ENCODE results near the gene BMERB1. TPM values are rescaled to one million over a fixed set of nuclear protein-coding genes. Genes with fewer than 3 reads are reported as not detected.

BMERB1 gene
- total RNA-seq, 1 donor from 2014 or later, result 45.4 TPM

- peaks cover 24 to 69% of the 10 kb centered on the region in 2 donors for H3K36me3 ChIP-seq
Measured at GRCh38 chr16:15583526-15583925, 149.1 kb downstream of the BMERB1 start.

GRCh38 chr16:15585956-15586355 is 151.6 kb downstream of the BMERB1 start:
- intact Hi-C loops (cut with DNase I), result no loop called here
- Histone ChIP-seq H3K36me3 (peaks cover 31 to 75% of the 10 kb centered on the region in 2 donors), H3K4me3 (no peak overlapping the region)

More at GRCh38 chr16:15583526-15583925, 149.1 kb downstream of the BMERB1 start:
- no peaks in the 10 kb centered on the region for H3K27me3 ChIP-seq
- peaks cover 0 to 4% of the 10 kb centered on the region in 2 donors for H3K9me3 ChIP-seq
- H3K27ac ChIP-seq, result no peak overlapping the region
- intact Hi-C loops (cut with DNase I), result no loop called here
- no peaks in the 10 kb centered on the region for H3K4me1 ChIP-seq
- no peak for DNase-seq (ENCODE audit: low spot score in 2 of 2)
- no peak overlapping the region for H3K4me3 ChIP-seq
- TF ChIP-seq CTCF (IDR thresholded peaks at IDR 0.05), result no peak

GRCh38 chr16:15586716-15587115 is 152.3 kb downstream of the BMERB1 start:
- H3K9me3 ChIP-seq, result peaks cover 0 to 4% of the 10 kb centered on the region in 2 donors
- peaks cover 25 to 67% of the 10 kb centered on the region in 2 donors for H3K36me3 ChIP-seq
- intact Hi-C loops (cut with DNase I), result no loop called here
- no peak overlapping the region for H3K27ac ChIP-seq
- H3K4me3 ChIP-seq, result no peak overlapping the region
- no peak for DNase-seq (ENCODE audit: low spot score in 2 of 2)
- no peak for TF ChIP-seq CTCF (IDR thresholded peaks at IDR 0.05)
- H3K27me3 ChIP-seq, result no peaks in the 10 kb centered on the region
- peaks cover 0 to 8% of the 10 kb centered on the region in 2 donors for H3K4me1 ChIP-seq

More at GRCh38 chr16:15585956-15586355, 151.6 kb downstream of the BMERB1 start:
- Histone ChIP-seq H3K4me1 (peaks cover 0 to 5% of the 10 kb centered on the region in 2 donors), H3K27me3 (no peaks in the 10 kb centered on the region), H3K9me3 (peaks cover 0 to 4% of the 10 kb centered on the region in 2 donors), H3K27ac (no peak overlapping the region)
- no peak for DNase-seq (ENCODE audit: low spot score in 2 of 2)
- no peak for TF ChIP-seq CTCF (IDR thresholded peaks at IDR 0.05)

GRCh38 chr16:15587152-15587825 is 152.9 kb downstream of the BMERB1 start:
- DNase-seq (ENCODE audit: low spot score in 2 of 2), result no peak
- H3K4me1 ChIP-seq, result peaks cover 0 to 8% of the 10 kb centered on the region in 2 donors
- H3K27me3 ChIP-seq, result no peaks in the 10 kb centered on the region
- peaks cover 20 to 62% of the 10 kb centered on the region in 2 donors for H3K36me3 ChIP-seq
- no peak overlapping the region for H3K4me3 ChIP-seq
- intact Hi-C loops (cut with DNase I), result no loop called here
- TF ChIP-seq CTCF (IDR thresholded peaks at IDR 0.05), result no peak
- H3K9me3 ChIP-seq, result peaks cover 0 to 4% of the 10 kb centered on the region in 2 donors
- H3K27ac ChIP-seq, result no peak overlapping the region

GRCh38 chr16:15592324-15592723 is 157.9 kb downstream of the BMERB1 start:
- peaks cover 0 to 10% of the 10 kb centered on the region in 2 donors for H3K4me1 ChIP-seq
- no peaks in the 10 kb centered on the region for H3K27me3 ChIP-seq
- intact Hi-C loops (cut with DNase I), result no loop called here
- peaks cover 23 to 36% of the 10 kb centered on the region in 2 donors for H3K36me3 ChIP-seq
- no peaks in the 10 kb centered on the region for H3K9me3 ChIP-seq
- H3K4me3 ChIP-seq, result no peak overlapping the region
- no peak for DNase-seq (ENCODE audit: low spot score in 2 of 2)
- no peak for TF ChIP-seq CTCF (IDR thresholded peaks at IDR 0.05)
- peak overlapping the region in 1 of 2 donors; percentile 27 for H3K27ac ChIP-seq
